NCI-H1048 (cell line): ENCODE results near the gene NWD2.
"Not testable (repeated sequence)": the region's sequence is repeated elsewhere in the genome, so short reads cannot be mapped to it uniquely, and the experiment has no call there.

Experiments used
- DNase-seq: peaks from one replicate; lab custom pipeline; 2025; lab: John Stamatoyannopoulos, UW

NWD2 gene, protein sequence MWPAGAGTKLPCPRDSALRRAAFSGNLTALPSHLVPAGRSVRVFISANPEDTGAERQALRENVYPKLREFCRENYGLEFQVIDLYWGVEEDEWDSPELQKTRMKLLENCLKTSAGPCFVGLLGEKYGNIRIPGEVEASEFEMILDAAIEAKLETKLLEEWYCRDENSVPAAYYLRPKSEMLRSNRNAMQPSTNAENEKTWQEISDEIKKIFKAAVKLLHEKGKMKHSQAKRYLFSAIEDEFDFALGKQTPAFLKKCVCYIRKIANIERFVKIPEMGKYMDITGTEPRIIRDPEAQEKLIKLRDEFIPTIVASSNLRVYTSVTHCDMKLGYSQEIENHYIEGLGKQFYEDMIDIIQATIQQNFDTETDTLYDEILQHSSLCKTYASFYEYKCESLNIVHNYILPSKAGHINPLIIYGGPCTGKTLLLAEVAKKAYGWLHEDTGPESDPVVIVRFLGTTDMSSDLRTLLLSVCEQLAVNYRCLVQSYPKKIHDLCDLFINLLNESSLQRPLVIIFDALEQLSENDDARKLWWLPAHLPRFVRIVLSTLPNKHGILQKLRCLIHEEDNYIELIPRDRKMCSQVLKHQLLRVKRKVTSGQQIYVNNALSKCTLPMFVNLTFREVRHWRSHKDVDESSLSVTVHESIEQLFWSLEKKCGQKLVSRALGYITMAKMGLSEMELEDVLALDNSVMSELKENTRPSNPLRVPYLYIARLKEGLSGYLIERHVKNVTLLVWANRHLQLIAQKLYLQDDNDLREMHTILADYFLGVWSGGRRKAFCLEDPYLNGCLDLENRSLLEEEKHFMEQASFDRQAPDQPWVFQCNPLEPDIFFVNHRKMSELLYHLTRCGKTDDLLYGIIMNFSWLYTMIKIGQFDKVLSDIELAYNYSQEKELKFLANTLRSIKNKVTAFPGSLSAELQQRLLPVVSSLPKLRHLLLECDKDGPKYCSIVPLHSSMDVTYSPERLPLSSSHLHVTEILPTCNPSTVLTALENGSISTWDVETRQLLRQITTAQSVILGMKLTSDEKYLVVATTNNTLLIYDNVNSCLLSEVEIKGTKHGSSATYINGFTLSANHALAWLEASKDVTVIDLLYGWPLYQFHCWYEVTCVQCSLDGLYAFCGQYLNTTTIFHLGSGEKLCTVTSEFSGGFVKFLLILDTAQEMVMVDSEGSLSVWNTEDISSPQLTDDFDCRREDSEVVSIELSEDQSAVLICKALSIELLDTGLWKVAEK (N-terminal part only)

DNA sequence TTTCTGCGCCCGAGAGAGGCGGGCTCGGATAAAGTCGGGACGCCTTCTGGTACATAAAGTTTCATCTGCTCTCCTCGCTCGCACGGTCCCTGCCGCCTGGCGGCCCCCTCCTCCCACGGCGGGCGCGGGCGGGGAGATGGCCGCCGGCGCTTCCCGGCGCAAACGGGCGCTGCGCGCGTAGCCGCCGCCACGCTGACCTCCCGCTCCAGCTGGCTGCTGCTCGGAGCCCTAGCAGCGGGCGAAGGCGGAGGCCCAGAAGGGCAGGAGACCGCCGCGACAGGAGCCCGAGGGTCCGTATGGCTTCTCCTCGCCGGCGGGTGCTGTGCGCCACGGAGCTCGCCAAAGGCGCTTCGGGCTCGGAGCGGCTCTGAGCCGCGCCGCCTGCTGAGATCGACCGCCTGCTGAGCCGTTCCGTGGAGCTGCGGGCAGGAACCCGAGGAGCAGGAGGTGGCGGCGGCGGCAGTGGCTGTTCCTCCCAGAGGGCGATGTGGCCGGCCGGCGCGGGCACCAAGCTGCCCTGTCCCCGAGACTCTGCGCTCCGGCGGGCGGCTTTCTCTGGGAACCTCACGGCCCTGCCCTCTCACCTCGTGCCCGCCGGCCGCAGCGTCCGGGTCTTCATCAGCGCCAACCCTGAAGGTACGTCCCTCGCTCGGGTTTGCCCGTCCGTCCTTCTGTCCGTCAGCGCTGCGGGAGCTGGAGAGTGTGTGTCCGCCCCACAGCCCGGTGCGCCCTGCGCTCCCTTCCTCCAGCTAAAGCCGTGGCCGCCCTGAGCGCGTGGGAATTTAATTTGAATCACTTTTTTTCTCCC is at the start of gene NWD2:
Gene NWD2 (plus strand): TSS at position 161 of the 808 bp plus-strand sequence. CDS start 325 bp downstream, at position 486.
- DNase-seq: no peak

DNA sequence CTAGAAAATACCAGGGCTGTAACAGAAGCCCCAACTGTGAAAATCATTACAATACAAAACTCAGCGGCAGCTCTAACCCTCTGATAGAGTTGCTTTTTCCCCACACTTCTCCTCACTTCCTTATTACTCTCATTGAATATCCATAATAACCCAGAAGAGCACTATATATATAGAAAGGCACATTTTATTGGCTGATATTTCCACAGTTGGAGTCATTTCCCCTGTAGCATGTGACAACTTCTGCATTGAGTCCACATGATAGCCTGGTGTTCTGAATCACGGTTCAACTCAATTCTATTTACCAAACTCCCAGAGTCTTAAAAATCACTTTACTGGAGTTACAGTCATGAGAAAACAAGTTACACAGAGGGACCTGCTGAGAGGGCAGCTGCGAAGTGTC is 46.6 kb upstream of the NWD2 start:
- DNase-seq: no peak

DNA sequence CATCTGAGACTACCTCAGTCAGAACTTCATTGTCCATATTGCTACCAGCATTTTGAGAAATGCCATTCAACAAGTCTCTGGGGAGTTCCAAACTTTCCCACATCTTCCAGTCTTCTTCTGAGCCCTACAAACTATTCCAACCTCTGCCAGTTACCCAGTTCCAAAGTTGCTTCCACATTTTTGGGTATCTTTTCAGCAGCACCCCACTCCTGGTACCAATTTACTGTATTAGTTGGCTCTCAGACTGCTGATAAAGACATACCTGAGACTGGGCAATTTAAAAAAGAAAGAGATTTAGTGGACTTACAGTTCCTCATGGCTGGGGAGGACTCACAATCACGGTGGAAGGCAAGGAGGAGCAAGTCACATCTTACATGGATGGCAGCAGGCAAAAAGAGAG is 39.8 kb upstream of the NWD2 start:
- DNase-seq: not testable (repeated sequence)

DNA sequence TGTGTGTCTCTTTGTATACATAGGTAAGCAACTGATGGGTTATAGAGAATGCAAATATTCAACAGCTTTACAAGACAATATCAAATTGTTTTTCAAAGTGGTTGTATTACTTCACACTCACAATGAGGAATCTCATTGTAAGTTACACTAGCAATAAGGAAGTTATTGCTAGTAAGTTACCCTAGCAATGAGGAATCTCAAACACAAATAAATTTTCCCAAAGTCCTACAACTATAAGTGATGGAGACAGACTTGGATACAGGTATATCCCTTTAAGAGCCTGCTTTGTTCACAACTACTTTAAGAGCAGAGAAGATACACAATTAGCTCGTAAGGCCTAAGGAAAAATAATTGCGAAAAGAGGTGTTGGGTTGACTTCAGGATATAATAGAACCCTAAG is 28.3 kb upstream of the NWD2 start:
- DNase-seq: no peak

DNA sequence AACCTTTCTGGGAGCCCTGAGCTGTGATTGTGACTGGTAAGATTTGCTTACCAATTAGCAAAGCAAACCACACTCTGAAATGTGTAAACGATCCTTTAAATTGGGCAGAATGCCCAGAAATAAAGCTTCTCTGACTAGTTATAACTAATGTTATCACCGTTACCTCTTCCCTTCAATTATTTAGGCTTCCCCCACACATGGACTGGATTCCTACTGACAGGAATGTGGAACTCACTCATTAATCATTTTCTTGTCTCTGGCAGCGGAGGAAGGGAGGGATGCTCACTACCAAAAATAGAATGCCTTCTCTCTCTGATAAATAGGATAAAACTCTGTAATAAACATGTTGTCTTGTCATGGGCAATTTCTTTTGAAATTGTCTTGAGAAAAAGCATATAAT is 25.3 kb upstream of the NWD2 start:
- peak; percentile 35 for DNase-seq

DNA sequence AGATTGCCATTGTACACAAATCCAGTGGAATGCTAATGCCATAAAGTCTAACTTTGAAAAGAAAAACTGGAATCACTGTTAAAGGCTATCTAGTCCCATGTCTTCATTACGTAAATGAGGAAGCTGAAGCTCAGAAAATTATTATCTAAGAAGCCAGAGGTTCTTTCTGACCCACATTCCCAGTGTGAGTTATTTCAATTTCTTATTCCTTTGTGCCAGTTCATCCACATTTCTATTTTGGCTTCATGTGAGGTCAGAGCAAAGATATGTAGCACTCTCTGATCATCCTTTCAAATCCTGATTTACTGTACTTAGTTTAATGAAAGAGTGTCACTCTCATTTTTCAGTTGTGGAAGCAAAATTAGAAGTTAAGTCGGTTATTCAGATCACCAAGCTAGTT is 24.6 kb upstream of the NWD2 start:
- no peak for DNase-seq

DNA sequence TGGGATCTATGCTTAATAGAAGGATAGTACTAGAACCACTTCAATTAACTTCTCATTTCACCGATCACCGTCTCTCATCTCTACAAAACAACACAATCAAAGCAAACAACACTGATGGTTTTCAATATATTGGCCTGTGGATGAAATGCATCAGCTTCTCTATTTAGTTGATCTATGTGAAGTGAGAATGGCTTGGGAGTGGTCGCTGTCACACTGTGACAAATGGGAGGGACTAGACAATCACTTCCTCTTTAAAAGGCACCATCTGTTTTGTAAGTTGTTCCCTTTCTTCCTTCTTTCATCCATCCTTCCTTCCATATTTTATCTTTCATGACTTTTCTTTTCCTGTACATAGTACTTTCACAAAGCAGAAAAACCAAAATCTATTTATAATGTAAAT is 23.9 kb upstream of the NWD2 start:
- no peak for DNase-seq

DNA sequence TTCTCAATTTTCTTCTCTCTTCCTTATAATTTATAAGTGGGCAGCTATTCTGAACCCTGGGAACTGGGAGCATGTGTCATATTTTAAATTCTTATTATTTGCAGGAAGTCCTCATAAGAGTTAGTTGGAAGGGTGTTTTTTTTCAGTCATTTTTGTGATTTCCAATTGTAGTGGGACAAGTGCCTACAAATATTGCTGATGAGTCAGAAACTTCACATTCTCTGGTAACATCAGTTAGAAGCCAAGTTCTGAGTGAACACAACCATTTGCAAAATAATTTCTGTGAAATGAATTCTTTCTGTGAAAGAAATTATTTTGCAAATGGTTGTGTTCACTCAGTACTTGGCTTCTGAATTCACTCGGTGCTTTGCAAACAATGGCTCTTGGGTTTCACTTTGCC is 20.8 kb upstream of the NWD2 start:
- DNase-seq: no peak

DNA sequence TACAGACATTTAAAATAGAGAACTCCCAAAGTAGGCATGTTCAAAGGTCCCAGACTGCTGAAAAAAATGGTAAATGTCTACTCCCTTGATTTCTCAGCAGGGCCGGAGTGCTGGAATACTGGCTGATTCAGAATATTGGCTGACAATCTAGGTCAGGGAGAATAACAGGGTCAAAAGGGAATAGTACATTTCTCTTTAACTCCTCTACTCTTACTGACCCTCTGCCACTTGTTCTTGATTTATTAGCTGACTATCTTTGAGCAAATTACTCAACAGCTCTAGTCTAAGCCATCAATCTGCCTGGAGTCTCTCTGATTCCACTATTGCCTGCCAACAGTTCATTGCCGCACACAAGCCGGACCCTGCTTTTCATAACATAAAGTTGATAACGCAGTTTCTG is 19.7 kb upstream of the NWD2 start:
- DNase-seq: no peak

DNA sequence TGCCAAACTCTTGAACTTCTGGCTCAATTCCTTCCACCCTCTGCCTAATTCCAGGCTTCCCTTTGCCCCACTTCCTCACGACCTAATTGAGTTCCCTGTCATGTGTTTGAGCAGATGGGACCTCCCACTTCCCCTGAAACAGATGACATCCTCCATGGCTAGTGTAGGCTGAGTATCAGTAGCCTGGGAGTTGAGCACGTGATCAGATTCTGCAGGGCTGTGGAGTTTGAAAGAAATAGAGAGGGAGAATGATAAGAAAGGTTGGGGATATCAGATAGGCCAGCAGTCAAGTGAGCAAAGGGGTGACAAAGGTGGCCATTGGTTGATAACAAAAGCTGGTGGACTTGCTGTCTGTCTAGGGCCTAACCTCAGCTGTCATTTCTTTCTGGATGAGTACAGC is 18.8 kb upstream of the NWD2 start:
- no peak for DNase-seq

DNA sequence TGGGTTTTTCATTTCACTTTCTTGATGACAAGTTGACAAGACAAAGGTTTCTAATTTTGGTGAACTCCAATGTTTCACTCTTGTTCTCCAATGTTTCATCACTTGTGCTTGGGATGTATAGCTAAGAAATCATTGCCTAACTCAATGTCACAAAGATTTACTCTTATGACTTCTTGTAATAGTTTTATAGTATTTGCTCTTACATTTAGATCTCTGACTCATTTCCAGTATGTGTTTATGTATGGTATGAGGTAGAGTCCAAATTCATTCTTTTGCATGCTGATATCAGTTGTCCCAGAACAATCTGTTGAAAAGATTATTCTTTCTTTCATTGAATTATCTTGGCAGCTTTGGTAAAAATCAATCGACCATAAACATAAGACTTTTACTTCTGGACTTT is 12.2 kb upstream of the NWD2 start:
- no peak for DNase-seq

DNA sequence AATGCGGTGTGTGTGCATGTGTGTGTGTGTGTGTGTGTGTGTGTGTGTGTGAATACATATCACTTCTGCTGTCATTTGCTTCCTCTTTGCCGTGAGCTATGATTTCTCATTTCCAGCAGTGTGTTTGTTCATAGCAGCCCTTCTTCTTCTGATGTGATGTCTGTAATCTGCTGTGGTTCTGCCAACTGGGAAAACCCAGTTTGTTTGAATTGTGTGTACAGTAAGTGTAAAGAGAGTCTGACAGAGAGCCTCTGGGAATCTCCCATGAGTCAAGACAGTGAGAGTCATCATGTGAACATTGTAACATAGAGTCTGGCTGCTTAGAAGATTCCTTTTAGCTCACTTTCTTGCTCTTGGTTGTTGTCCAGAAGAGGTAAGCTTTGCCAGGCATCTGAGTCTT is 8.4 kb upstream of the NWD2 start:
- DNase-seq: no peak

DNA sequence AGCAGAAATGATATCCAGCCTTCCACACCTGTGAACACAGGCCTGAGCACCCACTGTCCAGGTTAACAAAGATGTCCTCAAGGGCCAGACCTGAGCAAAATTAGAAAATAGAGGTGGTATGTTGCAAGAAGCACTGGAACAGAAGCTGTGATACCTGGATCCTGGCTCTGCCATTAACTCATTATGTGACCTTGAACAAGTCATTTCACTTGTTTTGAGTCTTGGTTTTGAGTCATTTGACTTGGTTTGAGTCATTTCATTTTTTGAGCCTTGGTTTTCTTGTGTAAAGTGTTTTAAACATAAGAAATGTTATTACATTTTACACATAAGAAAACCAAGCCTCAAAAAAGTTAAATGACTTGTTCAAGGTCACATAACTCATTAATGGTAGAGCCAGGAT is 2.9 kb upstream of the NWD2 start:
- no peak for DNase-seq

DNA sequence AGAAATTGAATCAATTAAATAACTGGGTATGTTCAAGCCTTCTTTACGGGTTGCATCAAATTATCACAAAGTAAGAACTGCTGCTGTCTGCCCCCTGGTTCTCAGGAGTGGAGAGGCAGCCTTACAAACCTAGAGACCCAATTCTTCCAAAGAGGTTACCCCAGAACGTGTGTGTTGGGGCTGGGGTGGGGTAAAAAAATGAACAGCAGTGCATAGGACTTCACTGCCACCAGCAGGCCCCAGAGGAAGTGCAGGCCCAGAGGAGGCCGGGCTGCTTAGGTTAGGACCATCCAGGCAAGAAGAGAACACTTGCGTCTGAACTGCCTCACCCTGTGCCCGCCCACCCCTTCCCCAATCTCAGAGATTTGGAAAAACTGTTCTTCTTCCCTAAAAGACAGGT is 1.5 kb upstream of the NWD2 start:
- no peak for DNase-seq

DNA sequence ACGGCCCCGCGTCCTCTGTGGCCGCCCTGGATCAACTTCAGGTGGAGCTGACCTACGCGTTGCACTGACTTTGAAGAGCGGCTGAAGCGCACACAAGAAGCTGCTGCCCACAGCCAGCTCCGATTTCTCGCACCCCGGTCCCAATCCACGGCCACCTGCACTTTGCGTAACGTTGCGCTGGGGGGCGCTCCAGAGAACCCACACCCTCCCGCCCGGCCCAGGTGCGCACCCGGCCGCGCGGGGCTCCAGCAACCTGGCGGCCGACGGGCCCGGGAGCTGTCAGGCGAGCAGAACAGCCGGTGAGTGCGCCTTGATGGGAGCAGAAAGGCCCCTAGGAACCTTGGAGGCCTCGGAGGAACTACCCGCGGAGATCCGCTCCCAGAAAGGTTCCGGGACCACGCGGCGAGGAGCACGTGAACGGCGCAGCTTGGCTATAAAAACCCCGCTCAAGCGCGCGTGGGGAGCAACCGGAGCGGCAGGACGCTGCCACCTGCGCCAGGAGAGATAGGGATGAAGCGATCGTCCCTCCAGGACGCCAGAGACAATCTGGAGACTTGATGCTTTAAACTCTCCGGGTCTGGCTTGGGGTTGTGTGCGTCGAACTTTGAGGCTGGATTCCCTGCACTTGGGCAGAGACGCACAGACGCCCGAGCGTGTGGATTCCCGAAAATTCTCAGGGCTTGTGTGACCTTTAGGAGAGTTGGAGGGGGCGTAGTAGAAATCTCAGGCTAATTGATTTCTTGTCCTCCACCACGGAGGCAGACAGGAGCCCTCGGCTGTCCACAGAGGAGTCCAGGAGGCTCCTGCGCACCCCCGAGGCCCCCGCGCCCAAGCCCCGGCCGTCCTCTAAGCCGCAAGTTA is 591 bp upstream of the NWD2 start:
- DNase-seq: no peak

DNA sequence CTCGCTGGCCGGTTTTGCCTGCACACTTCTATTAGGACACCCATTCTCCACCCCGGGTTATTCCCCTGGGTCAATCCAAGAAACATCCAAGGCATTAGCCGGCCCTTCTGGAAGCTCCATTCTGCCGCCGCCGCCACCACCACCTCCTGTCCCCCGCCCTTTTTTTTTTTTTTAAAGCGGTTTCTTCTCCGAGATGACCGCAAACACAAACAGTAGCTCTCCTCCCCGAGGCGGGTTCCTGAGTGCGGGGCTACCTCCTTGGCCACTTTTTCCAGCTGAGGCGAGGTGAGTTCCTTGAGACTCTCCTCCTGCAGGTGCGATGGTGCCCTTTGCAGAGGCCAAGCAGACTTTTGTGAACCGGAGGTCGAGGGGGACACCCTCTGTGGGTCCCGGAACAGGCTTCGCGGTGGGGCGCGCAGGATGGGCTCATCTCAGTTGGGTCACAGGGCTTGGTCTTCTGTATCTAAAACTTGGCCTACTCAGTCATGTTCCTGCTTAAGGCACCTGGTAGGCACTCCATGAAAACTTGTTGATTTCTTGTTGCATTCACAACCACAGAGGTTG is 930 bp downstream of the NWD2 start:
- no peak for DNase-seq

DNA sequence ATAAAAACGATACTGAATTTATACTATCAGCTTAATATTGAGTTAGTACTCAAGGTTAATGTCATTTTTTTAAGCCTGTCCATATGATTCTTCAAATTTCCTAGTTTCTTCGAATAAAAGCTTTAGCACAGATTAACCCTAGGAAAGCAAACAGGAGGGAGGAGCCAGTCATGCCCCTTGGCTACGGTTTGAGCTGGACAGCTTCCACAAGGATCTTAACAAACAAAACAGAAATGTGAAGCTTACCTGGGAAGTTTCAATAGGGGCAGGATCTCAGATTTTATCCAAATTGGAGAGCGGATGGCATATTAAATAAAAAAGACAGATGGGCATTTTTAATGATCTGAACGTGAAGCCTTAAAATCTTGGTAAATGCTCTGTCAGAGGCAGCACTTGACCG is 2.3 kb downstream of the NWD2 start:
- no peak for DNase-seq

DNA sequence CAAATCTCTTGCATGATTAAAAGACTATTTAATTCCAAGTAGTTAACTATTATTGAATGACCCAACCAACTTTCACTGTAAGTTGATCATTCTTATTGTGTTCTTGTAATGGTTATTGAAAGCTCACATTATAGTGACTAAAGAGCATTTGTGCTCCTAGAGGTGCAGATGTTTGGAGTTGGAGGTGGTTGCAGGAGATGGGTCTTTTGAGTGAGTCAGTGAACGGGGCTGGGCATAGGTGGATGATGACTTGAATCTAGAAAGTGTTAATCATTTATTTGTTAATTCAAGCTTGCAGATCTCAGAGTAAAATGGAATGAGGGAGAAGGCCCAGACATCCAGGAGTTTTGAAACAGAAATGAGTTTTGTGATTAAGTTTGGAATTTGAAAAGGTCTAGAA is 13.7 kb downstream of the NWD2 start:
- DNase-seq: no peak

DNA sequence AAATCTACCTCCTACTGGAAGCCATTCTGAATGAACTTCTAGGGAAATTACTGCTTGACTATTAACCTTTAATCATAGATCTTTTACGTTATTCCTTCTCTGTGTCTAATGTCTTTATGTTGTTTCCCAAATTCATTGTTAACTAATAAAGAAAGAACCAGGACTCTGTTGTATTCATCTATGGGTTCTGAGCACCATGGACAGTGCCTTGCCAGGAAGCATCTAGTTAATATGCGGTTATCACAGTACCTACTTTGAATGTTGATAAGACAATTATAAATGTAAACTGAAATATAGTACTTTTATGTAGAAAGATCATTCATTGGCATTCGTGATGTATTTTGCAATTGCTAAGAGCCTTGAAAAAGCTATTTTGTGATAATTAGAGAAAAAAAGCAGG is 23.8 kb downstream of the NWD2 start:
- DNase-seq: no peak

DNA sequence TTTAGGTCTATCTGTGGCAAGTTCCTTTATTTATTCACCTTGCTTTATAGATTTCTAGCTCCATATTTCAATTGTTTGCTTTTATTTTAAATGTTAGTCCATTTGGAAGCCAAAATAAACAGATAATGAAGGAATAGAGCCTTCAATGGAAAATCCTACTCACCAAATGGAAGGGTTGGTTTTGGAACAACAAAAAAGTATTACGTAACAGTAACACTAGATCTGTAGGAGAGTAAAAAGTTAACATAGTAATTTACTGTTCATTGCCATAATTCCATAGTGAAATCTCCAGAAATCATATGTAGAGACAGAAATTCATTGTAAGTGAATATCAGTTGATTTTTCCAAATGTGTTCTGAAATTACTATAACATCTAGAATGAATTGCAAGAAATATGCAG is 34.6 kb downstream of the NWD2 start:
- DNase-seq: no peak
